GM12878 (cell line): ENCODE measurements around the gene NPAS1. TPM values are rescaled to one million over a fixed set of nuclear protein-coding genes. Genes with fewer than 3 reads are reported as not detected.

ENCODE experiments used
- ATAC-seq: fragments of 200-7000 bp; cut with Tn5 transposase; 3 replicates; pipeline ENCODE4 v1.9.1; 2020; ENCODE audit warnings: mild to moderate bottlenecking, moderate library complexity
- BruUV-seq: library from RNA; stranded (reverse); fragments of 400-500 nt; replicated peaks from 2 replicates; lab custom pipeline; 2021; lab: Mats Ljungman, UMichigan
- CTCF ChIA-PET: fragments of 300-600 bp; sonication (Branson Sonifier 250); formaldehyde crosslinking; extraction: SDS; loops from one replicate; lab custom pipeline; 2021; ENCODE audit warnings: inconsistent platforms; lab: Yijun Ruan, JAX
- POLR2A ChIA-PET: fragments of 350-600 bp; formaldehyde crosslinking; extraction: SDS; loops from one replicate; lab custom pipeline; 2021; ENCODE audit warnings: inconsistent platforms; lab: Charles Lee
- RAD21 ChIA-PET: fragments of 300-600 bp; sonication (Branson Sonifier 250); formaldehyde crosslinking; loops from one replicate; lab custom pipeline; 2023; ENCODE audit warnings: antibody characterized with exemption; ENCODE audit not compliant: unreplicated experiment; lab: Charles Lee
- SMC1A ChIA-PET: fragments of 300-600 bp; sonication (Branson Sonifier 250); formaldehyde crosslinking; loops from one replicate; lab custom pipeline; 2023; ENCODE audit not compliant: unreplicated experiment, uncharacterized antibody; lab: Charles Lee
- DNase-seq: peaks from one replicate; pipeline ENCODE4 v3.0.0-alpha.2; 2011; ENCODE audit warnings: low read depth, low spot score
- FAIRE-seq: peaks from 3 replicates; lab custom pipeline; 2011; peaks lifted over from hg19 to GRCh38; lab: Jason Lieb, UNC
- H2AFZ ChIP-seq: 2 replicates; pipeline ENCODE4 v1.6.0; 2011; ENCODE audit warnings: low read depth, low read length, control low read depth; ENCODE audit not compliant: control insufficient read depth
- H3K27ac ChIP-seq: 2 replicates; pipeline ENCODE4 v1.5.1; 2011; ENCODE audit warnings: control low read depth; ENCODE audit not compliant: control insufficient read depth, insufficient read depth
- H3K27me3 ChIP-seq, 2 experiments: replicated peaks in 1 of 2; 2 replicates each; pipeline versions ENCODE4 v1.6.0 to v1.6.1; 2011; ENCODE audit warnings: low read length in 1 of 2; ENCODE audit not compliant: control insufficient read depth in 2 of 2, insufficient read depth in 2 of 2
- H3K36me3 ChIP-seq, 2 experiments: 2 replicates each; pipeline ENCODE4 v1.5.1; 2011; ENCODE audit warnings: low read length in 1 of 2; ENCODE audit not compliant: control insufficient read depth in 2 of 2, insufficient read depth in 2 of 2
- H3K4me1 ChIP-seq: 2 replicates; pipeline ENCODE4 v1.6.1; 2011; ENCODE audit warnings: mild to moderate bottlenecking, low read length, moderate library complexity, mixed read lengths; ENCODE audit not compliant: control insufficient read depth, insufficient read depth
- H3K4me2 ChIP-seq: 2 replicates; pipeline ENCODE4 v1.6.0; 2011; ENCODE audit warnings: control low read depth; ENCODE audit not compliant: control insufficient read depth, insufficient read depth
- H3K4me3 ChIP-seq: fragments of 200-600 bp; sonication (generic); 2 replicates; pipeline ENCODE4 v1.5.1; 2016
- H3K79me2 ChIP-seq: 2 replicates; pipeline ENCODE4 v1.6.0; 2011; ENCODE audit warnings: low read length; ENCODE audit not compliant: control insufficient read depth, insufficient read depth
- H3K9ac ChIP-seq: 2 replicates; pipeline ENCODE4 v1.8.0; 2011; ENCODE audit warnings: low read length, control low read depth, mixed read lengths; ENCODE audit not compliant: control insufficient read depth, insufficient read depth
- H3K9me3 ChIP-seq: replicated peaks from 3 replicates; pipeline ENCODE4 v1.5.1; 2011; ENCODE audit warnings: mild to moderate bottlenecking, low read length; ENCODE audit not compliant: control insufficient read depth, insufficient read depth
- H4K20me1 ChIP-seq: 2 replicates; pipeline ENCODE4 v1.6.0; 2011; ENCODE audit not compliant: control insufficient read depth, insufficient read depth
- BRCA1 ChIP-seq: IDR thresholded peaks from 2 replicates; pipeline ENCODE4 v1.6.1; 2011; ENCODE audit warnings: low read depth, low read length, improper control_type of control experiment
- FOXM1 ChIP-seq: IDR thresholded peaks from 2 replicates; pipeline ENCODE4 v1.6.1; 2012; ENCODE audit warnings: low read depth, mild to moderate bottlenecking, inconsistent platforms, low read length, moderate library complexity
- HCFC1 ChIP-seq: fragments of 150-350 bp; IDR thresholded peaks from 2 replicates; pipeline ENCODE4 v1.6.1; 2014; ENCODE audit warnings: low read length
- NR2C1 ChIP-seq: fragments of 450-650 bp; IDR thresholded peaks from 2 replicates; pipeline ENCODE4 v1.6.1; 2017; ENCODE audit warnings: antibody characterized with exemption, mild to moderate bottlenecking, moderate library complexity
- POU2F2 ChIP-seq: IDR thresholded peaks from 3 replicates; pipeline ENCODE4 v1.6.1; 2011; ENCODE audit warnings: low read depth, mild to moderate bottlenecking, low read length, borderline replicate concordance
- RBBP5 ChIP-seq: fragments of 200-600 bp; sonication (generic); conservative IDR thresholded peaks from 2 replicates; pipeline ENCODE4 v1.6.1; 2016
- RCOR1 ChIP-seq: conservative IDR thresholded peaks from 2 replicates; pipeline ENCODE4 v1.6.1; 2012; ENCODE audit warnings: low read depth, low read length, improper control_type of control experiment
- SMAD1 ChIP-seq: fragments of 450-650 bp; IDR thresholded peaks from 2 replicates; pipeline ENCODE4 v1.6.1; 2018; ENCODE audit warnings: mild to moderate bottlenecking, low read depth; ENCODE audit not compliant: partially characterized antibody
- SUZ12 ChIP-seq: fragments of 200-600 bp; sonication (generic); IDR thresholded peaks from one replicate; pipeline ENCODE4 v1.6.1; 2018; ENCODE audit warnings: antibody characterized with exemption, mild to moderate bottlenecking; ENCODE audit not compliant: unreplicated experiment
- WGBS: methylation state at CpG from one replicate; pipeline ENCODE4 v1.1.6; 2016; ENCODE audit warnings: low lambda C conversion rate; ENCODE audit not compliant: insufficient replicate concordance, insufficient coverage; ENCODE audit errors: missing lambda C conversion rate; 5-methylcytosine and 5-hydroxymethylcytosine counted together
- in situ Hi-C: fragments of 300-500 bp; cut with MboI; formaldehyde crosslinking; loops from 9 replicates; pipeline ENCODE4 v1.14.3; 2018; ENCODE audit warnings: mixed read lengths
- intact Hi-C: fragments of 100-400 bp; cut with micrococcal nuclease; formaldehyde crosslinking; loops from one replicate; pipeline ENCODE4 v1.14.2; 2022; ENCODE audit not compliant: unreplicated experiment
- polyA plus RNA-seq, 11 experiments: library from polyadenylated mRNA; depleted of rRNA in 4 of 11; unstranded in 6 of 11; stranded (reverse) in 5 of 11; fragments of >200 nt; fragmentation: Nextera tagmentation in 4 of 11; fragmentation: Illumina TruSeq in 1 of 11; extraction: Ambion mirVana in 4 of 11; extraction: Trizol in 1 of 11; gene quantifications; 1 replicate in 1 of 11; 2 replicates in 10 of 11; pipeline versions ENCODE4 v1.2.1 to v1.2.3, GENCODE V29; 2011 to 2016; ENCODE audit warnings: inconsistent platforms in 2 of 11, missing spikeins in 2 of 11, low read depth in 1 of 11
- total RNA-seq, 4 experiments: library from RNA; depleted of rRNA in 3 of 4; stranded (reverse); fragments of >200 nt in 3 of 4; fragmentation: Illumina TruSeq in 1 of 4; extraction: Trizol in 1 of 4; gene quantifications; 2 replicates each; pipeline versions ENCODE4 v1.2.1 to v1.2.3, GENCODE V29; 2013 to 2021
- TF ChIP-seq, protein P1 (sequence below): fragments of 450-650 bp; formaldehyde crosslinking; IDR thresholded peaks from 2 replicates; pipeline ENCODE4 v1.4.0; 2020; ENCODE audit warnings: mild to moderate bottlenecking, moderate library complexity
- TF ChIP-seq, protein P2 (sequence below): fragments of 450-650 bp; IDR thresholded peaks from 2 replicates; pipeline ENCODE4 v1.6.1; 2016; ENCODE audit warnings: mild to moderate bottlenecking

The NPAS1 gene
- total and polyA plus RNA-seq, 10 of the 15 experiments (the other 5 are each of a cell fraction or from before 2014, with no cell fraction given) = 0.14 to 0.72 (median 0.28) TPM; not detected in 3

DNA sequence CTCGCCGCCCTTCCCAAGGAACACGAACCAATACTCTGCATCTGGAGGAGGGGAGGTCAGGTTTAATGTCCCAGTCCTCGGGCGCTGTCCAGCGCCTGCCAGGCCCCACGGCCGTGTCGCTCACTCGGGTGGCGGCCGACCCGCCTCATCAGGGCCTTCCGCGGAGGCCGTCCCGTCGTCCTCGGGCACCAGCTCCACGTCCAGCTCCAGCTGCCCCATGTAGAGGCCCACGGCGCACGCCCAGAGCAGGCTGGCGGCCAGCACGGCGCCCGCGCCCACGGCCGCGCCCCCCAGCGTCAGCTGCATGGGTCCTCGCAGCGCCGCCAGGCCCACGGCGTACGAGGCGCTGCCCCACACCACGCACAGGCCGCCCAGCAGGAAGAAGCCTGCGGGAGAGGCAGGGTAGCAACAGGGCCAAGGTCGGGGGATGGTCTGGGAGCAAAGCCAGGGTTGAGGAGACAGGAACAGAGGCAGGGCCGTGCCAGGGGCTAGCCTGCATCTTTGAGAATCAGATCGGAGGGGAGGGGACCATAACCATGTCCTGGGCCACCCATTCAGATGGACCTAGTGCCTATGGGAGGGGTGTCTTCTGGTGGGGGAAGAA is 26.3 kb downstream of the NPAS1 start:
- WGBS = 93% methylated on average over 39 of the region's 45 CpGs
- FAIRE-seq (no peak), DNase-seq (no peak), ATAC-seq (no peak)
- TSS peak; percentile 72 for BruUV-seq
- SMC1A ChIA-PET = no interaction called here
- no peak overlapping the region for H3K9ac ChIP-seq
- no peak overlapping the region for H3K4me2 ChIP-seq
- H3K27ac ChIP-seq = no peak overlapping the region
- no peaks in the 10 kb centered on the region for H3K9me3 ChIP-seq
- RAD21 ChIA-PET = no interaction called here
- no peak overlapping the region for H3K4me3 ChIP-seq
- in situ Hi-C loops (no loop called here), intact Hi-C loops (no loop called here)
- no peaks in the 10 kb centered on the region for H3K27me3 ChIP-seq
- H3K4me1 ChIP-seq = 0 out of 2 replicates have a peak, but pooled peaks cover 5% of the 10 kb centered on the region
- H3K36me3 ChIP-seq = no peaks in the 10 kb centered on the region
- H3K79me2 ChIP-seq = peaks cover 2% of the 10 kb centered on the region
- TF ChIP-seq BRCA1 (no peak), FOXM1 (no peak), POU2F2 (no peak), NR2C1 (no peak), RBBP5 (no peak), SMAD1 (no peak), RCOR1 (no peak), SUZ12 (no peak), HCFC1 (no peak)
- TF ChIP-seq, protein P1, sequence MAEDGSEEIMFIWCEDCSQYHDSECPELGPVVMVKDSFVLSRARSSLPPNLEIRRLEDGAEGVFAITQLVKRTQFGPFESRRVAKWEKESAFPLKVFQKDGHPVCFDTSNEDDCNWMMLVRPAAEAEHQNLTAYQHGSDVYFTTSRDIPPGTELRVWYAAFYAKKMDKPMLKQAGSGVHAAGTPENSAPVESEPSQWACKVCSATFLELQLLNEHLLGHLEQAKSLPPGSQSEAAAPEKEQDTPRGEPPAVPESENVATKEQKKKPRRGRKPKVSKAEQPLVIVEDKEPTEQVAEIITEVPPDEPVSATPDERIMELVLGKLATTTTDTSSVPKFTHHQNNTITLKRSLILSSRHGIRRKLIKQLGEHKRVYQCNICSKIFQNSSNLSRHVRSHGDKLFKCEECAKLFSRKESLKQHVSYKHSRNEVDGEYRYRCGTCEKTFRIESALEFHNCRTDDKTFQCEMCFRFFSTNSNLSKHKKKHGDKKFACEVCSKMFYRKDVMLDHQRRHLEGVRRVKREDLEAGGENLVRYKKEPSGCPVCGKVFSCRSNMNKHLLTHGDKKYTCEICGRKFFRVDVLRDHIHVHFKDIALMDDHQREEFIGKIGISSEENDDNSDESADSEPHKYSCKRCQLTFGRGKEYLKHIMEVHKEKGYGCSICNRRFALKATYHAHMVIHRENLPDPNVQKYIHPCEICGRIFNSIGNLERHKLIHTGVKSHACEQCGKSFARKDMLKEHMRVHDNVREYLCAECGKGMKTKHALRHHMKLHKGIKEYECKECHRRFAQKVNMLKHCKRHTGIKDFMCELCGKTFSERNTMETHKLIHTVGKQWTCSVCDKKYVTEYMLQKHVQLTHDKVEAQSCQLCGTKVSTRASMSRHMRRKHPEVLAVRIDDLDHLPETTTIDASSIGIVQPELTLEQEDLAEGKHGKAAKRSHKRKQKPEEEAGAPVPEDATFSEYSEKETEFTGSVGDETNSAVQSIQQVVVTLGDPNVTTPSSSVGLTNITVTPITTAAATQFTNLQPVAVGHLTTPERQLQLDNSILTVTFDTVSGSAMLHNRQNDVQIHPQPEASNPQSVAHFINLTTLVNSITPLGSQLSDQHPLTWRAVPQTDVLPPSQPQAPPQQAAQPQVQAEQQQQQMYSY (CRISPR knock-in tag) = no peak
- TF ChIP-seq, protein P2, sequence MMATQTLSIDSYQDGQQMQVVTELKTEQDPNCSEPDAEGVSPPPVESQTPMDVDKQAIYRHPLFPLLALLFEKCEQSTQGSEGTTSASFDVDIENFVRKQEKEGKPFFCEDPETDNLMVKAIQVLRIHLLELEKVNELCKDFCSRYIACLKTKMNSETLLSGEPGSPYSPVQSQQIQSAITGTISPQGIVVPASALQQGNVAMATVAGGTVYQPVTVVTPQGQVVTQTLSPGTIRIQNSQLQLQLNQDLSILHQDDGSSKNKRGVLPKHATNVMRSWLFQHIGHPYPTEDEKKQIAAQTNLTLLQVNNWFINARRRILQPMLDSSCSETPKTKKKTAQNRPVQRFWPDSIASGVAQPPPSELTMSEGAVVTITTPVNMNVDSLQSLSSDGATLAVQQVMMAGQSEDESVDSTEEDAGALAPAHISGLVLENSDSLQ = no peak
- POLR2A ChIA-PET = no interaction called here
- H2AFZ ChIP-seq = no peak overlapping the region
- CTCF ChIA-PET = interaction anchor here (1.2 kb wide), 1 partner anchor 33 kb away, joined by 3 read pairs; no protein-coding TSS in a partner anchor
- no peaks in the 10 kb centered on the region for H4K20me1 ChIP-seq
